Endothelial cell (in vitro differentiated cells): ENCODE results near the gene DFFB. TPM values are rescaled to one million over a fixed set of nuclear protein-coding genes. Genes with fewer than 3 reads are reported as not detected.
A peak's percentile ranks its signal among the peaks of the same experiment; 100 is the strongest.

Experiments
- DNase-seq: peaks from one replicate; pipeline ENCODE4 v3.0.0; 2021; ENCODE audit warnings: low spot score
- H3K27ac Mint-ChIP-seq: one replicate; pipeline ENCODE4 v1.8.0; 2021; ENCODE audit warnings: mixed read lengths, inconsistent platforms; ENCODE audit not compliant: unreplicated experiment
- H3K27me3 Mint-ChIP-seq: one replicate; pipeline ENCODE4 v1.8.0; 2021; ENCODE audit warnings: mild to moderate bottlenecking, moderate library complexity, mixed read lengths, inconsistent platforms; ENCODE audit not compliant: unreplicated experiment
- H3K36me3 Mint-ChIP-seq: one replicate; pipeline ENCODE4 v1.8.0; 2021; ENCODE audit warnings: mild to moderate bottlenecking, low read depth, mixed read lengths, inconsistent platforms; ENCODE audit not compliant: unreplicated experiment
- H3K4me1 Mint-ChIP-seq: one replicate; pipeline ENCODE4 v1.8.0; 2021; ENCODE audit warnings: mild to moderate bottlenecking, mixed read lengths, inconsistent platforms; ENCODE audit not compliant: unreplicated experiment
- H3K4me3 Mint-ChIP-seq: one replicate; pipeline ENCODE4 v1.8.0; 2021; ENCODE audit warnings: mild to moderate bottlenecking, mixed read lengths, inconsistent platforms; ENCODE audit not compliant: unreplicated experiment
- H3K9me3 Mint-ChIP-seq: one replicate; pipeline ENCODE4 v1.8.0; 2021; ENCODE audit warnings: mixed read lengths, inconsistent platforms; ENCODE audit not compliant: unreplicated experiment
- CTCF ChIP-seq: fragments of 200-600 bp; sonication (generic); IDR thresholded peaks from one replicate; pipeline ENCODE4 v1.5.0; 2021; ENCODE audit warnings: antibody characterized with exemption; ENCODE audit not compliant: unreplicated experiment
- total RNA-seq: library from RNA; stranded (reverse); fragmentation: NEBNext Ultra II Directional; extraction: Animal tissue kit (Norgen Biotek cat#: 25700); gene quantifications from one replicate; pipeline ENCODE4 v1.2.1, GENCODE V29; 2021; ENCODE audit not compliant: unreplicated experiment

DFFB gene
- total RNA-seq, 1 donor from 2014 or later: 6.8 TPM

GRCh38 chr1:3910857-3911845 lies 53.9 kb downstream of the DFFB start:
- peak; percentile 83 for DNase-seq
- Mint-ChIP-seq H3K4me3 (no peak overlapping the region), H3K27me3 (peaks cover 6% of the 10 kb centered on the region)

GRCh38 chr1:3911981-3912808 lies 54.9 kb downstream of the DFFB start:
- Mint-ChIP-seq H3K9me3 (no peaks in the 10 kb centered on the region), H3K27me3 (peaks cover 7% of the 10 kb centered on the region), H3K27ac (no peak overlapping the region)

More at GRCh38 chr1:3910857-3911845, 53.9 kb downstream of the DFFB start:
- TF ChIP-seq CTCF: peak; percentile 74
- Mint-ChIP-seq H3K9me3 (no peaks in the 10 kb centered on the region), H3K36me3 (peaks cover under 1% of the 10 kb centered on the region), H3K4me1 (no peaks in the 10 kb centered on the region), H3K27ac (no peak overlapping the region)

GRCh38 chr1:3912809-3913685 lies 55.8 kb downstream of the DFFB start:
- Mint-ChIP-seq H3K4me3 (no peak overlapping the region), H3K4me1 (no peaks in the 10 kb centered on the region), H3K36me3 (peaks cover 5% of the 10 kb centered on the region), H3K27me3 (peaks cover 7% of the 10 kb centered on the region), H3K27ac (no peak overlapping the region), H3K9me3 (no peaks in the 10 kb centered on the region)
- TF ChIP-seq CTCF: no peak
- no peak for DNase-seq

More at GRCh38 chr1:3911981-3912808, 54.9 kb downstream of the DFFB start:
- H3K36me3 Mint-ChIP-seq: peaks cover 5% of the 10 kb centered on the region
- H3K4me1 Mint-ChIP-seq: no peaks in the 10 kb centered on the region
- H3K4me3 Mint-ChIP-seq: no peak overlapping the region
- TF ChIP-seq CTCF: no peak
- no peak for DNase-seq

GRCh38 chr1:3914331-3914851 lies 57.1 kb downstream of the DFFB start:
- Mint-ChIP-seq H3K4me1 (no peaks in the 10 kb centered on the region), H3K9me3 (no peaks in the 10 kb centered on the region), H3K27ac (no peak overlapping the region), H3K36me3 (peaks cover 5% of the 10 kb centered on the region), H3K4me3 (no peak overlapping the region), H3K27me3 (peaks cover 7% of the 10 kb centered on the region)
- TF ChIP-seq CTCF: no peak
- no peak for DNase-seq
